ENCODE data around the gene PLEKHG5. TPM values are rescaled to one million over a fixed set of nuclear protein-coding genes. Genes with fewer than 3 reads are reported as not detected.

Gene PLEKHG5
- total RNA-seq, 2 experiments from 2014 or later, result 5.0 to 6.1 TPM

GRCh38 chr1:6500544-6501278 lies 9.2 kb upstream of the PLEKHG5 start:
- Mint-ChIP-seq H3K27me3 (peaks cover 14% of the 10 kb centered on the region), H3K4me3 (no peak overlapping the region), H3K9me3 (no peaks in the 10 kb centered on the region), H3K4me1 (ENCODE audit: low read depth) (peaks cover 14% of the 10 kb centered on the region), H3K36me3 (ENCODE audit: low read depth) (no peaks in the 10 kb centered on the region), H3K27ac (no peak overlapping the region)
- DNase-seq (no peak), ATAC-seq (ENCODE audit: poor library complexity) (no peak)
- no peak overlapping the region for H3K27ac ChIP-seq (ENCODE audit: low read depth in 1 of 2, low read length in 2 of 2)
- intact Hi-C loops (cut with DNase I, micrococcal nuclease), result no loop called here
- TF ChIP-seq CTCF (IDR thresholded peaks at IDR 0.05), result no peak
- no peak overlapping the region for H3K4me3 ChIP-seq (ENCODE audit: low read length)
- ChIA-PET CTCF (no interaction called here), POLR2A (no interaction called here)
- peaks cover 27% of the 10 kb centered on the region for H3K4me1 ChIP-seq (ENCODE audit: insufficient read depth, low read length)
- H3K27me3 ChIP-seq (ENCODE audit: control insufficient read depth in 1 of 2, insufficient read depth in 2 of 2, low read length in 2 of 2), result no peaks in the 10 kb centered on the region
- H3K9me3 ChIP-seq (ENCODE audit: control insufficient read depth in 1 of 2, insufficient read depth in 1 of 2, low read length in 2 of 2), result no peaks in the 10 kb centered on the region
- H3K36me3 ChIP-seq (ENCODE audit: insufficient read depth, low read length), result no peaks in the 10 kb centered on the region

- Histone ChIP-seq H3K4me3 (ENCODE audit: low read length) (no peak overlapping the region), H3K36me3 (ENCODE audit: insufficient read depth, low read length) (no peaks in the 10 kb centered on the region), H3K4me1 (ENCODE audit: insufficient read depth, low read length) (peaks cover 32% of the 10 kb centered on the region), H3K9me3 (ENCODE audit: control insufficient read depth in 1 of 2, insufficient read depth in 1 of 2, low read length in 2 of 2) (no peaks in the 10 kb centered on the region), H3K27me3 (ENCODE audit: control insufficient read depth in 1 of 2, insufficient read depth in 2 of 2, low read length in 2 of 2) (no peaks in the 10 kb centered on the region), H3K27ac (ENCODE audit: low read depth in 1 of 2, low read length in 2 of 2) (no peak overlapping the region)
- H3K27ac Mint-ChIP-seq, result no peak overlapping the region
- no peaks in the 10 kb centered on the region for H3K36me3 Mint-ChIP-seq (ENCODE audit: low read depth)
- ATAC-seq (ENCODE audit: poor library complexity), result no peak
- no peak for TF ChIP-seq CTCF (IDR thresholded peaks at IDR 0.05)
- peaks cover 10% of the 10 kb centered on the region for H3K27me3 Mint-ChIP-seq
- H3K4me1 Mint-ChIP-seq (ENCODE audit: low read depth), result peaks cover 17% of the 10 kb centered on the region
- ChIA-PET CTCF (no interaction called here), POLR2A (no interaction called here)
- intact Hi-C loops (cut with DNase I, micrococcal nuclease), result no loop called here
- H3K4me3 Mint-ChIP-seq, result peak overlapping the region; percentile 55
- H3K9me3 Mint-ChIP-seq, result no peaks in the 10 kb centered on the region
- no peak for DNase-seq
Observed at GRCh38 chr1:6499296-6499695, 7.8 kb upstream of the PLEKHG5 start.

- Mint-ChIP-seq H3K36me3 (ENCODE audit: low read depth) (no peaks in the 10 kb centered on the region), H3K9me3 (no peaks in the 10 kb centered on the region), H3K27ac (no peak overlapping the region), H3K27me3 (peaks cover 10% of the 10 kb centered on the region), H3K4me3 (no peak overlapping the region), H3K4me1 (ENCODE audit: low read depth) (peaks cover 17% of the 10 kb centered on the region)
- DNase-seq, result no peak
- Histone ChIP-seq H3K4me1 (ENCODE audit: insufficient read depth, low read length) (peaks cover 32% of the 10 kb centered on the region), H3K27me3 (ENCODE audit: control insufficient read depth in 1 of 2, insufficient read depth in 2 of 2, low read length in 2 of 2) (no peaks in the 10 kb centered on the region), H3K36me3 (ENCODE audit: insufficient read depth, low read length) (no peaks in the 10 kb centered on the region), H3K4me3 (ENCODE audit: low read length) (no peak overlapping the region), H3K27ac (ENCODE audit: low read depth in 1 of 2, low read length in 2 of 2) (no peak overlapping the region), H3K9me3 (ENCODE audit: control insufficient read depth in 1 of 2, insufficient read depth in 1 of 2, low read length in 2 of 2) (no peaks in the 10 kb centered on the region)
- ChIA-PET POLR2A (no interaction called here), CTCF (interaction anchor here (1.1 to 1.3 kb wide), 2 partner anchors 13 to 56 kb away, joined by 3 read pairs; partner anchors contain the start of genes NOL9 and TAS1R1)
- no peak for ATAC-seq (ENCODE audit: poor library complexity)
- intact Hi-C loops (cut with DNase I, micrococcal nuclease), result no loop called here
- no peak for TF ChIP-seq CTCF (IDR thresholded peaks at IDR 0.05)
Observed at GRCh38 chr1:6498576-6499111, 7.2 kb upstream of the PLEKHG5 start.

All from CD4-positive, alpha-beta T cell (primary cell).